Fibroblast of skin of left quadriceps (primary cell): ENCODE data around the gene MAP4K3.

Source experiments
- DNase-seq, 2 experiments: peaks; one replicate each; pipeline ENCODE4 v3.0.0-alpha.2; 2013; ENCODE audit warnings: low read depth in 2 of 2

The MAP4K3 gene

DNA sequence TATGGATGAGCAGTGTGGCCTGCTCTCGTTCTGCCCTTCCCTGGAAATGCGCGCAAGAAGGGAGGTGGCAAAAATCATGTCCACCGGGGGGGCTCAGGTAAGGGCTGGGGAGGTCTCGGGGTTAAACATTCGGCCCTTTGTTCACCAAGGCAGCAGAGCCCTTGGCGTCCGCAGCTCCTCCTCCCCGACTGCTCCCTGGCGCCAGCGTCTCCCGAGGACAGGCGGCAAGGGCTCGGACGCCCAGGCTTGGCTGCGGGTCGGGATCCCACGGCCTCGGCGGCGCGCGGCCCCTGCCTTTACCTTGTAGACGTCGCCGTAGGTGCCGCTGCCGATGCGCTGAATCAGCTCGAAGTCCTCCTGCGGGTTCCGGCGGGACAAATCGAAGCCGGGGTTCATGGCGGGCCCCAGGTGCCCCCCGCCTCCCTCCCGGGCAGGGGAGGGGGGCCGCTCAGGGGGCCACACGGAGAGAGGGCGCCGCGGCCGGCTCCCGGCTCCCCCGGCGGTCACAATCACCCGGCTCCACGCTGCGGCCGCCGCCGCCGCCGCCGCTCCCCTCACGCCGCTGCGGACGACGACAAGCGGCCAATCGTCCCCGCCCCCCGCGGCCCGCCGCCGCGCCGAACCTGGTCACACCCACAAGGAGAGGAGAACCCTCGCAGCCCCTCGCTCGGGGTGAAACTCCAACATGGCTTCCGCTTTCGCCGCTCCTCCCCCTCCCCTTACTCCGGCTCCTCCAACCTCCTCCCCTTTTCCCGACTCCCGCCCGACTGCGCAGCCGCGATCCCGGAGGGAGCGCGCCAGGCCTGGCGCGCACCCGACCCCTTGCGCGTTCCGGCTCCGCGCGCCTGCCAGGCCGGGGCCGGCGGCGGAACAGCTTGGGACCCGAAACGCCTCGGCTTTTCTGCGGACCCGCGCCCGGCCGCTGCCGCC is at the start of gene MAP4K3:
MAP4K3 (minus strand) TSS at position 694 of the 930 bp plus-strand sequence; CDS start at position 396, 298 bp downstream.
- peak; percentile 90 for DNase-seq

DNA sequence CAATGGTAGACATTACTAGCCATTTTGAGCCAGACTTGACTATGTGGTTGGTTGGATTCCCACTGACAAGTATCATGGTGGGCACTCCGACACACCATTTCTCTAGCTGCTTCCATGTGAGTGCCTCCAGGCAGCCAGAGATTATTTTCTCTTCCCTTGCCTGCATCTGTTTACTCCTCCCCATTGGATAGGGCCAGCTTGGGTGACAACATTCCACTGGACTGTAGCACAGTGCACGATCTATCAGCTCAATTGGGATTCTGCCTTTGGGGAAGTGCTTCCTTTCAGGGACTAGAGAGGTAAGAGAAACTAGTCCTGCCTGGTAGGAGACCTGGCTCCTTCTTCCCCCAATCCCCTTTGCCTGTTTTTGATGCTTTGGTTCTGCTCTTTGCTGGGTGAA is 49.0 kb upstream of the MAP4K3 start:
- no peak for DNase-seq

DNA sequence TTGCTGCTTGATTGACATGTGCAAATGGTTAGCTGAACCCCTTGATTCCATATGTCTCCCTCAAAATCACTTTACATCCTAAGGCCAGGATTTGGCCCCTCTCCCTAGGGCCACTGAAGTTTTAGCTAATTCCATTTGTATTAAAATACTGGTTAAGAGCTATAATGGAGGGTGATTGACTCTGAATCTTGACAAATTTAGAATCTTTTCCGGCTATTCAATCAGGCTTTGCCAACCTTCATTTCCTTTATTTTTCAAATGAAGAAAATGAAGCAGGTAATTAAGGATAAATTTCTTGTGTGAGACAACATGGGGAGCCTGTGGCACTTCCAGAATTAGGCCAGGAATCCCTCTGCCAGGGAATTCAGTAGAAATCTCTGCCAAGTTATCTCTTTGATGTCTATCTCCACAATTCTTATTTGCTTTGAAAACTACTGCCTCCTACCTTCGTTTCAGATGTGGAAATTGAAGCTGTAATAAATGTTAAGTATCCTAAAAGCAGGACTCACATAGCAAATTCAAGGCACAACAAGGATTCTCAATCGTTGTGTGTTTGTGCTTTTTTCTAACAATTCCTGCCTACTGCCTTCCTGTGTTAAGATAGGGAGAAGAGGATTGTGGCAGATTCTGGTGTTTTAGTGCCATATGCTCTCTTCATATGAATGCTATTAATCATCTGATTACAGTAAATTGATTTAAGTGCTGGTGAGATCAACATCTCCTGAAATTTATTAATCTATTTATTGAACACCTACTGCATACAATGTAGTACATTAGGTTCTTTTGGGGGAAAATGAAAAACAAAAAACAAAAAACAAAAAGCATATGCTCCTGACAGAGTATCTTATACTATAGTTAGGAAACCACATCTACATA is 47.8 kb upstream of the MAP4K3 start:
- DNase-seq: no peak

GRCh38 chr2:39484206-39484605 is 47.1 kb upstream of the MAP4K3 start:
- no peak for DNase-seq

DNA sequence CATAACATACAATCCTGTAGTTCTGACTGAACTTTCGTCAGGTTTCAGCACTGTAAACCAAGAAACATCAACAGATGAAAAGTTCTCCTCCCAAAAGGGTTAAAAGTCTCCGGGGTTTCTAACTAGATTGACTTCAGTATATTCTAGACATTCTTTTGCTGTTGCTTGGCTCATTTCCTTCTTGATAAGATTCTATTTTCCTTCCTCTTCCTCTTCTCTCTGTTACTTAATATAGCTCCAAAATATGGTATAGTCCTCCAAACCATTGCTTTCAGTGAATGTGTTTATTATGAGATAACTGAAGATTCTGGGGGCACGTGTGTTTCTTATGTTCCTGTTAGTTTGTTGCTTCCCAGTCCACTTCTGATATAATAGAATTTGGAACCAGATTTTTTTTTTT is 46.4 kb upstream of the MAP4K3 start:
- DNase-seq: no peak

DNA sequence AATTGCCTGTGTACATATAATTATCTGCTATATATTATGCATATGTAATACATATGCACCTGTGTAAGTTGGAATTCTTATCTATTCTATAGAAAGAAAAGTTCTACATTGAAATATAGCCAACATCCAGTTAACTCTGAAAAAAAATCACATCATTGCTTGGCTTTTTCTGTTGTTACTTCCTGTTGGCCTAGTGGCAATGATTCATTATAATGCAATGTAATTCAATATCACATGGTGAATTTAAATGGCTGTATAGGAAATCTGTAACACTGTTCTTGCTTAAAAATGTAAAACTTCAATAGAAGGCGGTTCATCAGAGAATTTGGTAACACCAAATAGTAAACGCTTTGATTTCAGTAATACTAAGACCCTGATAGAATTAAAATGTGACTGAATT is 44.5 kb upstream of the MAP4K3 start:
- peak in 1 of 2 experiments; percentile 45 for DNase-seq

- DNase-seq: no peak
Measured at GRCh38 chr2:39479696-39480095, 42.6 kb upstream of the MAP4K3 start.

DNA sequence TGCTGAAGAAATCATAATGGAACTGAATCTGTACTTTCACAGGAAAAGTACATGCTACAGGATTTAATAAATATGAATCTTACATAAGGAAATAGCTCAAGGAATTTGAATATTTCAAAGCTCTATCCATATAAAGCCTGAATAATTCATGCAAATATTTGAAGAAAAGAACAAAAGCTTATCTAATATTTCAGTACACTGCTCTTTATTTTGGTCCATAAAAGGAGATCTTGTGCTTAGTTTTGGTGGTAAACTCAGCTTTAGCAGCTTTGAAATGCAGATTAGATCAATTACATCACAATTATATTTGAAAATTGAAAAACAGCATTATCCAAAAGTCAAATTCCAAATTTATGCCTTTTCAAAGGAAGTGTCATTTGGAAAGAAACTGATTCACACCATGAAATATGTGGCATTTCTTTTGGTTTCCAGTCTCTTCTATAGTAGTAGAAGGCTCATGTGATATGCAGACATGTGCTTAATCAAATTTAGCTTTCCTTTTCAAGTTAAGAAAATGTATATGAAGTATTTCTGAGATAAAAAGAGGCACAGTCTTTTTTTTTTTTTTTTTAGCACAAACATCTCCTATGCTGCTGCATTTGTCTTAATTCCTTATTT is 42.1 kb upstream of the MAP4K3 start:
- no peak for DNase-seq

DNA sequence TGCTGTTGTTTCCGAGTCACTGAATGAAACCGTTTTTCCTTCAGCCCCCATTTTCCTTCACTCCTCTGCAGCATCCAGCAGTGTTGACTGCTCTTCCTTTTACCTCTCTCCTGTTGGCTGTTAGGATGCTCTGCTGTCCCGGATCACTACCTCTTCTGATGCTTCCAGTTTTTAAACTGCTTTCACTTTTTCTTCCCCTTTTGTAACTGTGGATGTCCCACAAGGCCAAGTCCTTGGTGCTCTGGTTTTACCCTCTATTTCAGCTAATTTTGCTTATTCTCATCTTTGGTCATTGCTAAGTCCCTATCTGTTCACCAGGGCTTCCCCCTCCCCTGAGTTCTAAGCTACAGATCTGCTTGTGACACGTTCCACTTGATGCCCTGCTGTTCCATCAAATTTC is 39.4 kb upstream of the MAP4K3 start:
- DNase-seq: no peak

GRCh38 chr2:39475006-39475405 is 37.9 kb upstream of the MAP4K3 start:
- no peak for DNase-seq

DNA sequence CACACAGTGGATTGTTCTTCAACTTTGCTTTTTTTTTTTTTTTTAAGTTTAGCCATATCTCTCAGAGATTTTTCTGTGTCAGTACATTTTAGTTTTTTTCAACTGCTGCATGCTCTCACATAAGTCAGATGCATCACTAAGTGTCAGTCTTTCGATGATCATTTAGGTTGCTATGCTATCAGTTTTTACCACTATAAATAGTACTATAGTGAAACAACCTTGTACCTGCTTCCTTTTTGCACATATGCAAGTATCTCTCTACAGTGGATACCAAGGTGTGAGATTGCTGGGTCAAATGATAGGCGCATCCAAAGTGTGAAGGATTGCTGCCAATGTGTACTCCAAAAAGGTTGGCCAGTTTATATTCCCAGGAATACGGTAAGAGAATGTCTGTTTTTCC is 33.5 kb upstream of the MAP4K3 start:
- no peak for DNase-seq

- DNase-seq: no peak
Measured at GRCh38 chr2:39469807-39470206, 32.7 kb upstream of the MAP4K3 start.

- peak in 1 of 2 experiments; percentile 57 for DNase-seq
Measured at GRCh38 chr2:39468579-39469451, 31.7 kb upstream of the MAP4K3 start.

- DNase-seq: no peak
Measured at GRCh38 chr2:39466311-39466710, 29.2 kb upstream of the MAP4K3 start.

DNA sequence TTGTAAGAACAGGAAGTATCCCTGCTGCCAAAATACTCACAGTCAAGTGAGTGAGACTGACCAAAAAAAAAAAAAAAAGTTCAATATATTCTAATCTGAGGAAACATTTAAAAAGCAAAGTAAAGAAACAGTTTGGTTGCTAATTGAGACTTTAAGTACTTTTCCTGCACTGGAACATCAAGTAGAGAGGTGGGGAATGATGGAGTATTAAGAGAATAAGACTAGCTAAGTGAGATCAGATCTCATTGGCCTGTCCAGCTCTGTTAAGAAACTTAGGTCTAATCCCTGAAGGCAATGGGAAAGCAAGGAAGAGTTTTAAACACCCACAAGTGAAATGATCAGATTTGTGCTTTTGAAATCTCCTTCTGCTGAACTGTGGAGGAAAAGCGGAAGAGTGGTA is 27.8 kb upstream of the MAP4K3 start:
- no peak for DNase-seq

DNA sequence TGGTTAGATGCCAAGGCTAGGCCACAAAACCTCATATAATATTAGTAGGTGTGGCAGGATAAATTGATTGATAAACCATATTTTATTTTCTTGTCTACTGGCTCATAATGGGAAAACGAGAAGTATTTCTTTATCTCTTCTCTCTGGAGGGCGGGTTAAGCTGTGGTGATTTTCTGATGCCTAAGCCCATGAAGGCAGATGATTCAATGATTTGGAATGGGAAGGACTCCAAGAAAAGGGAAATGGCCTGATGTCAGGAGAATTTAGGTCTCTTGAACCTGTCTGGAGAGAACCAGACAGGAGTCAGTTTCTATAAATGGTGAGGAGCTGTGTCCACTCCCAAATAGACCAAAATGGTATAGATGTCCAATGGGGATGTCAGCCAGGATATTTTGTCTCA is 18.7 kb upstream of the MAP4K3 start:
- no peak for DNase-seq

DNA sequence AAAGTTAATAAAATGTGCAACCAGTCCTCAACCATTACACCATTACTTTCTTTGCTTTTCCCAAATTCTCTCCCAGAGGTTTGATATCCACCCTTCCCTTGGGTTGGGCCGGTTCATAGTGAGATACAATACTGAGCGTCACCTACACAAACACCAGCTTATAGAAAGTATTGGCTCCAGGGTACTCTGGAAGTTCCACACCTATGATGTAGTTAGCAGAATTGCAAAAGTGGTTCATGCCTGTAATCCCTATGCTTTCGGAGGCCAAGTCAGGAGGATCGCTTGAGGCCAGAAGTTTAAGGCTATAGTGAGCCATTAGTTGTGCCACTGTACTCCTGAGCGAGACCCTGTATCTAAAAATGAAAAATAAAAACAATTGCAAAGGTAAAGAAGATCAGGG is 15.3 kb upstream of the MAP4K3 start:
- no peak for DNase-seq

GRCh38 chr2:39451954-39452353 is 14.9 kb upstream of the MAP4K3 start:
- no peak for DNase-seq

DNA sequence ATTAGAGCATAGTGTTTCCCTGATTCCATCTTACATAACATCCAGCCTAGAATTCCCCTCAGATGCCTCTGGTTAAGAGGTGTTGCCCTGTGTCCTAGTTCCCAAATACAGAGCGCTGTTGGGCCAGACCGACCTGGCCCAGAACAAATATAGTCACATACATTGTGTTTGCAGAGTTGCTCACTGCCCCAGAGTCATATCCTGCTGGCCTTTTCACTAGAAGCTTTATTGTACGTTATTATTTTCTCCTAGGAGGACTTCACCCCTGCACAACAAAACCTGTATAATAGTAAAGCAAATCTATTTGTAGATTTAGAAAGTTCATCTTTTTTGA is 11.1 kb upstream of the MAP4K3 start:
- no peak for DNase-seq

- DNase-seq: no peak
Measured at GRCh38 chr2:39447266-39448168, 10.4 kb upstream of the MAP4K3 start.
